HG03108 (cell line): ENCODE results near the gene POLR2J3.
A peak's percentile ranks its signal among the peaks of the same experiment; 100 is the strongest.
"Not testable (repeated sequence)": the region's sequence is repeated elsewhere in the genome, so short reads cannot be mapped to it uniquely, and the experiment has no call there.

ENCODE experiments used
- ATAC-seq: cut with Tn5 transposase; IDR thresholded peaks from one replicate; pipeline ENCODE4 v1.9.1; 2021; ENCODE audit warnings: moderate library complexity; ENCODE audit not compliant: unreplicated experiment

POLR2J3 gene

DNA sequence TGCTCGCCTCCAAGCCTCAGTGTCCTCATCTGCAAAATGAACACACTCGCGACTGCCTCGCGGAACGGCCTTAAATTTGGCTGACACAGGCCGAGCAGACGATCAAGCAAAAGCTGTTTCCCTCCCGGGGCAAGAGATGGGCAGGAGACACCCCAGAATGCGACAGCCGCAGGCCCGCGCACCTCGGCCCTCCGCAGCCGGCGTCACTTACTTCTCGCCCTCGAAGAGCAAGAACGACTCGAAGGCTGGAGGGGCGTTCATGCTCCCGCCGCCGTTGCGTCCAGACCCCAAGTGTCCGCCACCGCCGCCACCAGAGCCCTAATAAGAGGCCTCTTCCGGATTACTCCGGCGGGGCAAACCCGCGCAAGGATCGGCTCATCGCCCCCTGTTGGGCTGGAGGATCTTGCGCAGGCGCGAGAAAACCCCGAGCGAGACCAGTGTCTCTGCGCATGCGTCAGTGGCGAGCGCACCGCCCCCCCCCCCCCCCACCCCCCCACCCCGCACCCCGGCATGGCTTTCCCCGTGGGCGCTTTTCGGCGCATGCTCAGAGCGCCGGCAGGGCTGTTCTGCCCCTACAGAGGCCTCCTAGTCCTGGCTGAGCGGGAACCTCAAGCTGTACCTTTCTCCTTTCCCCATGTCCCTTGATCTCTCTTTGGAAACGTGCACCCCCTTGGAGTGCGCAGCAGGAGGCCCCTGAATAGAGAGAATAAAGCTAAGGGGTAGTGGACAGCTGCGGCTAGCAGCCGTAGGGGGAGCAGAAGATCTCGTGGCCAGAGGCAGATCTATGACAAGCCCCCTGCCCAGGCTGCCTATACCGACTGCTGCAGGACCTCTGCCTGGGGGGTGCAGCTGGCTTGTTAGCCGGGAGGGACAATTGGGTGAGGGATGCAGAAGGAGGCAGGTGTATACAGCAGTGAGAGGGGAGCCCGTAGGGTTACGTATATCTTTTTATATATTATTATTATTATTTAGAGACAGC lies at the start of gene POLR2J3:
POLR2J3 (minus strand) TSS at position 323 of the 979 bp plus-strand sequence; CDS start at position 261, 62 bp downstream.
- peak; percentile 94 for ATAC-seq

DNA sequence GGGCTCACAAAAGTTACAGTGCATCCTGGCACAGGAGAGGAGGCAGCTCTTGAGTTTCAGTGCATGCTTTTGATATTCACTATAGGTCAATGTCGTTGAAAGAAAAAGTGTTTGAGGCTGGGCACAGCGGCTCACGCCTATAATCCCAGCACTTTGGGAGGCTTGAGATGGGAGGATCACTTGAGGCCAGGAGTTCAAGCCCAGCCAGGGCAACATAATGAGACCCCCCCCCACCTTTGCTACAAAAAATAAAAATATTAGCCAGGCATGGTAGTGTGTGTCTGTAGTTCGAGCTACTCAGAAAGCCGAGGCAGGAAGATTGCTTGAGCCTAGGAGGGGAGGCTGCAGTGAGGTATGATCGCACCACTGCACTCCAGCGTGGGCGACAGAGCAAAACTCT lies 45.7 kb upstream of the POLR2J3 start:
- not testable (repeated sequence) for ATAC-seq

DNA sequence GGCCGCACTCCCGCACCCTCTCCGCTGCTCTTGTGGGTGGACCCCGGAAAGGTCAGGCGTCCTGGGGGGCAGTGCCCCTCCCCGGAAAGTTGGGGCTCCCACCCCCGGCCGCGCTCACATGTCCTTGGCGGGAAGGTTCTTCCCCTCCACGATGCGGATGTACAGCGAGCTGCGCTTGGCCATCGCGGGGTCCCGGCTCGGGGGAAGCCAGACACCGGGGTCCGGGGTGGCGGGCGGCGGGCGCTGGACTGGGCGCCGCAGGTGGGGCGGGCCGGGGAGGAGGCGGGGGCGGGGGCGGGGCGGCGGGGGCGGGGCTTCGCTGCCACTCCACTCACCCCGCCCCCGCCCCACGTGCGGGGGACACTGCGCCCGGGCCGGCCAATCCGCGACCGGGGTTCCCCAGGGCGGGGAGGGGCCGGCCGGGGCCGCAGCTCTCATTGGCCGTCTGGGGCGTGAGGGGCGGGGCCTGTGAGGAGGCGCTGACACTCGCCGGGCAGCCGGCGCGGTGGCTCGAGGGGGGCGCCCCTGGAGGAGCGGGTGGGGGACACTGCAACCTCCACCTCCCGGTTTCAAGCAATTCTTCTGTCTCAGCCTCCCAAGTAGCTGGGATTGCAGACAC lies 44.2 kb upstream of the POLR2J3 start, which contains the start of gene RASA4:
RASA4 (minus strand) TSS at position 250 of the 619 bp plus-strand sequence; CDS start at position 183, 67 bp downstream.
- ATAC-seq: peak; percentile 52

DNA sequence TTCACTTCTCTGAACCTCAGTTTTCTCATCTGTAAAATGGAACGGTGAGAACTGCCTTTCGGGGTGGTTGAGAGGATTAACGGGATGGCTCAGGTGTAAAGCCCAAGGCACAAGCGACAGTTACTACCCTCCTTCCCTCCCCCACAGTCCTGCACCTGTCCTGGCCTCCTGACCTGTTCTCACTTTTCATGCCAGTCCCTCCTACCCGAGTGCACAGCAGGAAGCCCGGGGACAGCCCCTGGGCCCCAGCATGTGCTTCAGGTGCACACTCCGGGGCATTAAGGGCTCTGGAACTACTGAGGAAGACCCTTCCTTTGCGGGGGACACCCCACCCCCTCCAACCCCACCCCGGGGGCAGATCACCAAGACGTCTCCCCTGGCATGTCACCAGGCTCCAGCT lies 43.5 kb upstream of the POLR2J3 start:
- peak; percentile 18 for ATAC-seq

- ATAC-seq: not testable (repeated sequence)
Observed at GRCh38 chr7:102614873-102615272, 42.5 kb upstream of the POLR2J3 start.

GRCh38 chr7:102614346-102614697 lies 41.9 kb upstream of the POLR2J3 start:
- peak; percentile 16 for ATAC-seq

- ATAC-seq: peak; percentile 50
Observed at GRCh38 chr7:102613575-102614345, 41.4 kb upstream of the POLR2J3 start.

DNA sequence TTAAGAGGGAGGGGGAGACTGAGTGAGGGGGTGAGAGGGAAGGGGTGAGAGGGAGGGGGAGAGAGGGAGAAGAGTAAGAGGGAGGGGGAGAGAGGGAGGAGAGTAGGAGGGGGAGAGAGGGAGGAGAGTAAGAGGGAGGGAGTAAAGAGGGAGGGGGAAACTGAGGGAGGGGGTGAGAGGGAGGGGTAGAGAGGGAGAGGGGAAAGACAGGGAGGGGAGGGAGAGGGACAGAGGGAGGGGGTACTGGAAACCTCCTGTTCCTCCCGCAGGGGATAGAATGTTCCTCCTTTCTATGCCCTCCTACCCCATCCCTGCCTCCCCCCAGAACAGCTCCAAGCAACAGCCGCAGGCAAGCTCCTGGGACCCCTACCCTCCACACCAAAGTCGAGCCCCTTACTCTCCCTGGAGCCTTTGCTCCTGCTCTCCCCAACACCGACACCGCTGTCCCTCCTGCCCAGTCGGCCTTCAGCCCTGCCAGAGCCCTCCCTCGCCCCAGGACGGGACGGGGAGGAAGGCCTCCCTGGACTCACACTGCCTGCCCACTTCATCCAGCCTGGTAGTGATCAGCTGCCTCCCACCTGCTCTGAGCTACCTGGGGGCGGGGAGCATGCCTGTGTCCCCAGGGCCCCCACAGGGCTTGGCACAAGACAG lies 39.4 kb upstream of the POLR2J3 start:
- not testable (repeated sequence) for ATAC-seq

- peak; percentile 36 for ATAC-seq
Observed at GRCh38 chr7:102611013-102611674, 38.8 kb upstream of the POLR2J3 start.

DNA sequence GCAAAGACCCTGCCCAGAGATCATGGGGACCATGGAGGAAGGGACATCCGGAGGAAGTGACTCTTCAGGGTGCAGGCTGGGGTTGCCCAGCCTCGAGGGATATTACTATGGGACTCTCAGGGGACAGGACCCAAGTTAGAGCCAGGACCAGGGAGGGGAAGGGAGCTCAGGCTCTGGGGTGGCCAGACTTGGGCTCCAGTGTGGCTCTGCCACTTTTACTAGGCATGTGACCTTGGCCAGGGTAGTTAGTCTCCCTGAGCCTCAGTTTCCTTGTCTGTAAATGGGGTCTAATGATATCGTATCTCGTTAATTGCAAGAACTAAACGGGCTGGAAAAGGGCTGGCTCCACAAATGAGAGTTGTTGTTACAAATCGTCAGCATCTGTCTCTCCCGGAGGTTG lies 38.1 kb upstream of the POLR2J3 start:
- ATAC-seq: not testable (repeated sequence)

GRCh38 chr7:102609734-102610133 lies 37.4 kb upstream of the POLR2J3 start:
- not testable (repeated sequence) for ATAC-seq

- not testable (repeated sequence) for ATAC-seq
Observed at GRCh38 chr7:102606848-102607247, 34.5 kb upstream of the POLR2J3 start.

DNA sequence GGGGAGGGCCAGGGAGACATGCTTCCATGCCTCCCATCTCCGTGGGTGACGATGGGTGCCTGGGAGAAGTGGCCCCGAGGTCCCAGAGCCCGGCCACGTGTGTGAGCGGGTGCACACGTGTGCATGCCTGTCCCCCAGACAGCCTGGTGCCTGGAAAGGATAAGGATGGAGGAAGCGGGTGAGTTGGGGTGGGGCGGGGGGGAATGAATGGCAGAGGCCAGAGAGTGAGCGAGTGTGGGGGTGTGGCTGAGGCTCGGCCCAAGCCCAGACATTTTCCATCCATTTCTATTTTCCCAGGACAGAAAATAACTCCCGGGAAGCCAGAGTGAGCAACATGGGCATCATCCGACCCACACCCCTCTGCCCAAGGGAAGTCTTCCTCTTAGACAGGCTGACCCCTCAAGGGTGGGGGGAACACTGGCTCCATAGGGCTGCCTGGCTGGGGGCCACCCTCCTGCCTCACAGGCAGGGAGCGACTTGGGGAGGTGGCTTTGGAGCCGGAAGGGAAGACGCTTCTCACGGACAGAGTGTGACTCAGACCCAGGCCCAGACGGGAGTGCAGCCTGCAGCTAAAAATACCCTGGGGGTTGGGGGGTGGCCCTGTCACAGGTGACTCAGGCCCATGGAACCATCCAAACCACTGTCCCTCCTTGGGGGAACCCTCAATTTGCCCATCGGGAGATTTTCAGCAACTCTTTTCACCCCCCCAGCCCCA lies 32.2 kb upstream of the POLR2J3 start:
- not testable (repeated sequence) for ATAC-seq

DNA sequence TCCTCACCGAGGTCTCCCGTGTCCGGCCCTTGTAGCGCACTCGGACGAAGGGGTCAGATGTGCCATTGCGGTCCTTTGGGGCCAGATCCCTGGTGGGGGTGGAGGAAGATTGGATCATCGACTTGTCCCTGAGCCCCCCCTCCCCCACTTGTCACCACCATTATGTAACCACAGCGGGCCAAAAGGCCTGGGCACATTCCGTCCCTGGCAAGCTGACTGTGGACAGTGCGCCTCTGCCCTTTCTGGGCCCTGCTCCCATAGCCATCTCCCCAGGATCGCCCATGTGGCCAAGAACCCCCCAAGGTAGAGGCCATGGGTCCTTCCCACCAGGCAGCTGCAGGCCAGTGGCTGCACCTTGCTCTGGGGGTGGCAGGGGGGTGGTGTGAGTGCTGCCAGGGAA lies 29.9 kb upstream of the POLR2J3 start:
- ATAC-seq: not testable (repeated sequence)

DNA sequence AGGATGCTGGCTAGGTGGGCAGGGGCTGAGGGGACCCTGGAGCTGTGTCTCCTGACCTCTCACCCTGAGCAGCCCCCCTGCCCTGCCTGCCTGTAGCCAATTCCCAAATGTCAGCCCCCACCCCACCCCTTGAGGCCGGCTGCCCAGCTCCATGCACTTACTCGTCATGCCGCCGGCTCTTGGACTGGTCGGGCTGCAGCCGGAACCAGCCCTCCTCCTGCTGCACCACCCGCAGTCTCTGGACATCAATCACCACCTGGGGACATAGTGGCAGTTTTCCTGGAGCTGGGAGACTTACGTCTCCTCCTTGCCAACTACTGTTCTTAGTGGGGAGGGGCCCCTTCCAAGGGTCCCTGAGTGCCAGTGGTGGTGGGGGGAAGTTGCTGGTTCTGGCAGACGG lies 27.3 kb upstream of the POLR2J3 start:
- not testable (repeated sequence) for ATAC-seq

DNA sequence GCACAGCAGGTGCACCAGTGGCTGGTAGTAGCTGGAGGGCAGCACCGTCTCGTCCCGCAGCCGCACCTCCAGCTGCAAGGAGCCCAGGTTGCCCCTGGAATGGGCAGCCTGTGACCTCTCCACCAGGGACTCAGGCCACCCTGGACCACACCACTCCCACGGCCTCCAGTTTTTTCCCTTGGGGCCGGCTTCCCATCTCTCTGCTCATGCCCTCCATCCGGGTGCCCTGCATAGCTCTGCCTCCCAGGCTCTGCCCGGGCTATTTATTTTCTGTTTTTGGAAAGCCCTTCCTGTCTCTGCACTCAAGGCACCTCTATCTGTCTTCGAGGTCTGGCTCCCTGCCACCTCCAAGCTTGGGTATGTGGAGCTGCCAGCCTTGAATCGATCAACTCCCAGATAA lies 23.7 kb upstream of the POLR2J3 start:
- not testable (repeated sequence) for ATAC-seq

DNA sequence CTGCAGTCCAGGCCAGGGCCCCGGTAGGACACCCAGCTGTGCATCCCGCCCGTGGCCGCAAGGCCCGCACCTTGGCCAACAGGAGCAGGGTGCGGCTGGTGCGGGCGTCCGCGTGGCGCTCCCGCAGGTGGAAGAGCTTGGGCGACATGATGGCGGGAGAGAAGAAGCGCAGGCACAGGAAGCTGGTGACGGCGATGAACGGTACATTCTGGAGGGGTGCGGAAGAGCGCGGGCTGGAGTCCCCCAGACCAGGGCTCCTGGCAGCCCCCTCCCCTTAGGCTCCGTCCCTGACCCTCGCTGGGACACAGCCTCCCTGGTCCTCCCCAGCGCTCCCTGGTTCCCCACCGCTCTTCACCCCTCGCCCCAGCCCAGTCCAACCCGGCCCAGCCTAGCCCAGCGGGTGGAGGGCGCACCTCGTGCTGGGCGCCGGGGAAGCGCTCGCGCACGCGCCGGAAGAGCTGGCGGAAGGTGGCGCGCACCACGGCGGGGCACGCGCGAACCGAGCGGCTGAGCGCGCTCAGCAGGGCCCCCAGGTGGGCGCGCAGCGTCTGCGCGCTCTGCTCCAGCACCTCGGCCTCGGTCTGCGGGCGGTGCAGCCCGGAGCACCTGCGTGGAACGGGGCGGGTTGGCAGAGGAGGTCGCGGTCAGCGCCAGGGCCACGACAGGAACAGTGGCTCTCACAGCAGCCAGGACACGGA lies 21.4 kb upstream of the POLR2J3 start:
- ATAC-seq: peak; percentile 64

DNA sequence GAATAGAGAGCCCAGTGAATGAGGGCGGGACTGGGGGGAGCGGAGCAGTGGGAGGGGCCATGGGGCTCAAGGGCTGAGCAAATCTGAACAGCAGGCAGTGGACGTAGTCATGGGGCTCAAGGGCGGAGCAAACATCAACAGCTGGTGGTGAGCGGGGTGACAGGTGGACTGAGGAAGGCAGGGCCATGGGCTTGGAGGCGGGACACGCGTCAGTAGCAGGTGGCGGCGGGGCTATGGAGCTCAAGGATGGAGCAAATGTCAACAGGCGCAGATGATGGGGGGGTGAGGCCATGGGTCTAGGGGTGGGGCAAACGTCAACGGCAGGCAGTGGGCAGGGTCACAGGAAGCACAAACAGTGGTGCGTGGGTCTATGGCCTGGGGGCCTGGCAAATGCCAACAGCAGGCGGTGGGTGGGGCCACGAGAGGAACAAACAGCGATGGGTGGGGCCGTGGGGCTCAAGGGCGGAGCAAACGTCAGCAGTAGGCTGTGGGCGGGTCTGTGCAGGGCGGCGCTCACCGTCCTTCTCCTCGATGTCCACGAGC lies 20.2 kb upstream of the POLR2J3 start:
- ATAC-seq: peak; percentile 52
